NCI-H526 treated with DMSO at 0.1 percent for 48 hours (cell line): ENCODE data around the gene CASZ1.

Experiments
- DNase-seq: peaks from one replicate; lab custom pipeline; 2025; lab: John Stamatoyannopoulos, UW

Gene CASZ1

GRCh38 chr1:10796029-10796944 lies at the start of gene CASZ1:
Gene CASZ1, minus strand, starts transcription at chr1:10796646. Its CDS starts 102,757 bp downstream, at chr1:10693889.
- DNase-seq, result peak; percentile 91

GRCh38 chr1:10843697-10844096 lies 47.3 kb upstream of the CASZ1 start:
- no peak for DNase-seq

- DNase-seq, result peak; percentile 75
Observed at GRCh38 chr1:10841118-10841517, 44.7 kb upstream of the CASZ1 start.

- DNase-seq, result peak; percentile 94
Observed at GRCh38 chr1:10839188-10839770, 42.8 kb upstream of the CASZ1 start.

GRCh38 chr1:10838541-10838940 lies 42.1 kb upstream of the CASZ1 start:
- no peak for DNase-seq

- DNase-seq, result no peak
Observed at GRCh38 chr1:10836726-10837125, 40.3 kb upstream of the CASZ1 start.

- peak; percentile 66 for DNase-seq
Observed at GRCh38 chr1:10835822-10836421, 39.5 kb upstream of the CASZ1 start.

- DNase-seq, result no peak
Observed at GRCh38 chr1:10835421-10835820, 39.0 kb upstream of the CASZ1 start.

GRCh38 chr1:10834770-10835412 lies 38.4 kb upstream of the CASZ1 start:
- peak; percentile 3 for DNase-seq

GRCh38 chr1:10833630-10834557 lies 37.4 kb upstream of the CASZ1 start:
- DNase-seq, result no peak

GRCh38 chr1:10832703-10833102 lies 36.3 kb upstream of the CASZ1 start:
- DNase-seq, result no peak

GRCh38 chr1:10830961-10831668 lies 34.7 kb upstream of the CASZ1 start:
- no peak for DNase-seq

- DNase-seq, result no peak
Observed at GRCh38 chr1:10829965-10830515, 33.6 kb upstream of the CASZ1 start.

- DNase-seq, result no peak
Observed at GRCh38 chr1:10829067-10829818, 32.8 kb upstream of the CASZ1 start.

- DNase-seq, result no peak
Observed at GRCh38 chr1:10827377-10828333, 31.2 kb upstream of the CASZ1 start.

GRCh38 chr1:10825592-10825991 lies 29.1 kb upstream of the CASZ1 start:
- DNase-seq, result no peak

- no peak for DNase-seq
Observed at GRCh38 chr1:10824821-10825540, 28.5 kb upstream of the CASZ1 start.

GRCh38 chr1:10823000-10823401 lies 26.6 kb upstream of the CASZ1 start:
- DNase-seq, result no peak
